Body of pancreas (tissue), 4 donors: ENCODE results near the gene IGF1R. TPM values are rescaled to one million over a fixed set of nuclear protein-coding genes. Genes with fewer than 3 reads are reported as not detected.

Experiments used
- ATAC-seq: fragments of 150-250 bp; one replicate; pipeline ENCODE4 v1.9.1; 2016
- DNase-seq, 4 donors: peaks; one replicate each; pipeline ENCODE4 v3.0.0-alpha.2; 2019
- H3K27ac ChIP-seq, 4 donors: fragments of 200-600 bp; sonication (generic); 1 replicate in 3 of 4; 2 replicates in 1 of 4; pipeline versions ENCODE4 v1.5.1 to v1.6.1; 2016 to 2019; ENCODE audit warnings: mild to moderate bottlenecking in 1 of 4, mixed read lengths in 1 of 4, moderate library complexity in 1 of 4
- H3K27me3 ChIP-seq, 2 donors: fragments of 200-600 bp; sonication (generic); one replicate each; pipeline ENCODE4 v1.6.0; 2016; ENCODE audit warnings: mild to moderate bottlenecking in 1 of 2
- H3K36me3 ChIP-seq, 2 donors: fragments of 200-600 bp; sonication (generic); replicated peaks in 1 of 2; 2 replicates each; pipeline ENCODE4 v1.5.1; 2016; ENCODE audit warnings: low read depth in 2 of 2; ENCODE audit not compliant: insufficient read depth in 1 of 2
- H3K4me1 ChIP-seq: fragments of 200-600 bp; sonication (generic); one replicate; pipeline ENCODE4 v1.6.0; 2016
- H3K4me3 ChIP-seq, 2 donors: fragments of 200-600 bp; sonication (generic); 1 replicate in 1 of 2; 2 replicates in 1 of 2; pipeline ENCODE4 v1.5.1; 2016 to 2019
- H3K9me3 ChIP-seq, 3 donors: fragments of 200-600 bp; sonication (generic); 1 replicate in 2 of 3; 2 replicates in 1 of 3; pipeline ENCODE4 v1.5.1; 2016
- POLR2A ChIP-seq, 3 donors: fragments of 450-650 bp; IDR thresholded peaks; one replicate each; pipeline ENCODE4 v1.6.1; 2016; ENCODE audit warnings: antibody characterized with exemption in 3 of 3, mild to moderate bottlenecking in 2 of 3
- WGBS, 2 donors: methylation state at CpG; one replicate each; pipeline ENCODE4 v1.1.5; 2017; 5-methylcytosine and 5-hydroxymethylcytosine counted together
- intact Hi-C: fragments of 100-400 bp; cut with DNase I; formaldehyde crosslinking; loops from one replicate; pipeline ENCODE4 v1.15.1; 2023
- total RNA-seq, 2 donors: library from RNA; depleted of rRNA; stranded (reverse); fragments of >200 nt; gene quantifications; one replicate each; pipeline ENCODE4 v1.1.0, GENCODE V29; 2016
- TF ChIP-seq, protein P1 (sequence below), 7 experiments: fragments of 450-650 bp in 4 of 7; fragments of 200-600 bp in 3 of 7; sonication (generic) in 3 of 7; IDR thresholded peaks; one replicate each; pipeline ENCODE4 v1.5.1; 2016 to 2019; ENCODE audit warnings: antibody characterized with exemption in 7 of 7

Gene IGF1R
- total RNA-seq, 2 donors from 2014 or later, result 34.8 to 55.7 TPM

DNA sequence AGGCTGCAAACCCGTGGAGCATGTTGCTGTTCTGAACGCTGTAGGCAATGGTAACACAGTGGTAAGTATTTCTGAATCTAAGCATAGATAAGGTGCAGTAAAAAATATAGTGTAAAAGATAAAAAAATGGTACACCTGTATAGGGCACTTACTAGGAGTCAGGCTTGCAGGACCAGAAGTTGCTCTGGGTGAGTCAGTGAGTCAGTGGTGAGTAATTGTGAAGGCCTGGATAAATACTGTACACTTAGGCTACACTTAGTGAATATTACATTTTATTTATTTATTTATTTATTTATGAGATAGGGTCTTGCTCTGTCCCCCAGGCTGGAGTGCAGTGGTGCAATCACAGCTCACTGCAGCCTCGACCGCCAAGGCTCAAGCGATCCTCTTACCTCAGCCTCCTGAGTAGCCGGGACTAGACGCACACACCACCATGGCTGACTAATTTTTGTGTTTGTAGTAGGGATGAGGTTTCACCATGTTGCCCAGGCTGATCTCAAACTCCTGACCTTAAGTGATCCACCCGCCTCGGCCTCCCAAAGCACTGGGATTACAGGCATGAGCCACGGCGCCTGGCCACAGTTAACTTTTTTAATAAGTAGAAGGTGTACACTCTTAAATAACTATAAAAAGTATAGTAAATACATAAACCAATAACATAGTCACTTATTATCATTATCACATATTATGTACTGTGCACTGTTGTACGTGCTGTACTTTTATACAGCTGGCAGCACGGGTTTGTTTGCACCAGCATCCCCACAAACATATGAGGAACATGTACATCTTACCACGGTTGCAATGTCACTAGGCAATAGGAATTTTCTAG, 155.1 kb downstream of the IGF1R start:
- TF ChIP-seq, protein P1, sequence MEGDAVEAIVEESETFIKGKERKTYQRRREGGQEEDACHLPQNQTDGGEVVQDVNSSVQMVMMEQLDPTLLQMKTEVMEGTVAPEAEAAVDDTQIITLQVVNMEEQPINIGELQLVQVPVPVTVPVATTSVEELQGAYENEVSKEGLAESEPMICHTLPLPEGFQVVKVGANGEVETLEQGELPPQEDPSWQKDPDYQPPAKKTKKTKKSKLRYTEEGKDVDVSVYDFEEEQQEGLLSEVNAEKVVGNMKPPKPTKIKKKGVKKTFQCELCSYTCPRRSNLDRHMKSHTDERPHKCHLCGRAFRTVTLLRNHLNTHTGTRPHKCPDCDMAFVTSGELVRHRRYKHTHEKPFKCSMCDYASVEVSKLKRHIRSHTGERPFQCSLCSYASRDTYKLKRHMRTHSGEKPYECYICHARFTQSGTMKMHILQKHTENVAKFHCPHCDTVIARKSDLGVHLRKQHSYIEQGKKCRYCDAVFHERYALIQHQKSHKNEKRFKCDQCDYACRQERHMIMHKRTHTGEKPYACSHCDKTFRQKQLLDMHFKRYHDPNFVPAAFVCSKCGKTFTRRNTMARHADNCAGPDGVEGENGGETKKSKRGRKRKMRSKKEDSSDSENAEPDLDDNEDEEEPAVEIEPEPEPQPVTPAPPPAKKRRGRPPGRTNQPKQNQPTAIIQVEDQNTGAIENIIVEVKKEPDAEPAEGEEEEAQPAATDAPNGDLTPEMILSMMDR (IDR thresholded peaks at IDR 0.05), result no peak
- no peak for TF ChIP-seq POLR2A (IDR thresholded peaks at IDR 0.05)
- DNase-seq (no peak), ATAC-seq (no peak)
- Histone ChIP-seq H3K36me3 (no peaks in the 10 kb centered on the region), H3K27ac (no peak overlapping the region), H3K9me3 (no peaks in the 10 kb centered on the region), H3K4me1 (peaks cover 70% of the 10 kb centered on the region), H3K4me3 (no peak overlapping the region), H3K27me3 (no peaks in the 10 kb centered on the region)
- intact Hi-C loops, result no loop called here
- WGBS, 2 donors, result 94 to 95% methylated on average over 14 of the region's 14 CpGs

DNA sequence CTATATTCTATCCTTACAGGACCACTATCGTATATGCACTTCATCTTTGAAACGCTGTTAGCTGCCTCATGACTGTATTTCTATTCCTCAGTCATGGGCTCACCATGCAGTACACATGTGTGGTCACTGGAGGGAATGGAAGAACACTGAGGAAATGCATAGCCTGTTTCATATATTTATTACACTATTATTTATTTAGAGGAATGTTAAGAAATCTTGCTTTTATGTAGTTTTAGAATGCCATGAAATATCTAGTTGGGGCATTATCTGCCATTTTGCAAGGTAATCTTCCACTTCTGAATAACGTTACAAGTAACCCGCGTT, 155.7 kb downstream of the IGF1R start:
- Histone ChIP-seq H3K4me1 (peaks cover 70% of the 10 kb centered on the region), H3K27me3 (no peaks in the 10 kb centered on the region), H3K4me3 (no peak overlapping the region), H3K36me3 (no peaks in the 10 kb centered on the region), H3K27ac (no peak overlapping the region), H3K9me3 (no peaks in the 10 kb centered on the region)
- TF ChIP-seq, protein P1 (IDR thresholded peaks at IDR 0.05), result peak in 2 of 7 experiments; percentile 7 to 9
- TF ChIP-seq POLR2A (IDR thresholded peaks at IDR 0.05), result no peak
- ATAC-seq (no peak), DNase-seq (no peak)
- 94% methylated on average over 5 of the region's 5 CpGs for WGBS, 2 donors
- intact Hi-C loops, result no loop called here

DNA sequence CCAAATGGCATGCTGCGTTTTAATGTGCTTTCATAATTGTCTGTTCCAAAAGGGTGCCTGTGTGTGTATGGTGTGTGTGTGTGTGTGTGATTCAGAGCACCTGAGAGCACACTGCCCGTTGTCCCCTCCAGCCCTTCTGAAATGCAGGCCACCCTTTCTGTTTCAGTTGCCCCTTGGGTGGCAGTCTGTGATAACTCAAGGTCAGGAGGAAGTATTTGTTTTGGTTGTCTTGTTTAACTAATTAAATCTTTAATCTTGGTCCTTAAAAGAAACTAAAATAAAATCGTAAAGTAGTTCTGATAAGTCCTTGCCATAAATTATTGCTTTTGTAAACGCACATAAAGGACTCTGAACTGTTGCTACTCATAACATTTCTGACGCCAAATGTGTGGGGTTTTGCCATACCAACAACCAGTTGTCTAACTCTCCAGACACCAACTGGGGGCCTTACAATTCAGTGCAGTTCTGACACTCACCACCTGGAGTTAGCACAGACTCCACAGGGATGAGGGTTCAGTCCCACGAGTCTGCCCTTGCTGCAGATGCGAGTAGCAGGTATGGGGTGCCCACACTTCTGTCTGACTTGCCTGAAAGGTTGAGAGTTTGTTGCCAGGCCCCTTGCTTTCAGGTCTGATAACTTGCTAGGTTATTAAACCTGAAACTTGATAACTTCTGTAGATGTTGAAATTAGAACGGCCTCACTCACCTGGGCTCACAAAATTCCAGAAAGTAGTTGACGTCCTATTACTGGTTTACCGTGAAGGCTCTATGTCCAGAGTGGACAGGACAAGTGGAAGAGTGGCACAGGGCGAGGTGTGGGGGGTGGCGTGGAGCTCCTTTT, 157.3 kb downstream of the IGF1R start:
- Histone ChIP-seq H3K4me1 (peaks cover 62% of the 10 kb centered on the region), H3K9me3 (no peaks in the 10 kb centered on the region), H3K27me3 (no peaks in the 10 kb centered on the region), H3K4me3 (no peak overlapping the region), H3K36me3 (no peaks in the 10 kb centered on the region), H3K27ac (peak overlapping the region in 3 of 4 donors; percentile 3 to 27 (median 15))
- DNase-seq (peak in 1 of 4 donors; percentile 31), ATAC-seq (peak; percentile 48)
- 44% methylated on average over 12 of the region's 12 CpGs for WGBS, 2 donors
- intact Hi-C loops, result no loop called here
- TF ChIP-seq, protein P1 (IDR thresholded peaks at IDR 0.05), result peak in 5 of 7 experiments; percentile 22 to 38 (median 34)
- TF ChIP-seq POLR2A (IDR thresholded peaks at IDR 0.05), result no peak

DNA sequence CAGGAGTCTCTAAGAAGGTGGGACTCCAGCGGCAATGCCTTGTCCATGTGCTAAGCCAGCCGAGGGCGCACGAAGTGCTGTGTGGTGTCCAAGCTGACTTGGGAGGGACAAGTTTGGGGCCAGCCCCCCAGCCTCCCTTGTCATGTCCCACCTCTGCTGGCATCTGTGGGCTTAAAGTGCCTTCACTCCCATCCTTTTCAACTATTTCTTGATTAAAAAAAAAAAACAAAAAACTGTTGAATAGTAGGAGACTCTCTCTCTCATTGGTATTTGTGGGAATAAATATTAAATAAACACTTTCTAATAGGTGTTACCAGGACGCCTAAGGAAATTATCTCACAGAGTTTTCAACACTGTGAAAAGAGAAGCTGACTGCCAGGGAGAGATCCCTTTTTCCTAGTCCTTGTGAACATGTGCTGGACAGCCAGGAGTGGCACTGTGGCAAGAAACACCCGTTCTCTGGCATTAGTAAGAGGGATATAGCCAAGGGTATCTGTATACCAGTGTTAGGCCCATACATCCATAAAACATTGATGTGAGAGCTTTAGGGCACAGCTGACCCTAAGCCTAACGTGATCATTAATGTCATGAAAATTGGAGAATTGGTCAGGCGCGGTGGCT, 158.0 kb downstream of the IGF1R start:
- Histone ChIP-seq H3K27ac (peak overlapping the region in 2 of 4 donors; percentile 3 to 27), H3K27me3 (no peaks in the 10 kb centered on the region), H3K4me1 (peaks cover 55% of the 10 kb centered on the region), H3K4me3 (no peak overlapping the region), H3K36me3 (no peaks in the 10 kb centered on the region), H3K9me3 (no peaks in the 10 kb centered on the region)
- intact Hi-C loops, result no loop called here
- DNase-seq (no peak), ATAC-seq (no peak)
- 87 to 88% methylated on average over 9 of the region's 9 CpGs for WGBS, 2 donors
- no peak for TF ChIP-seq POLR2A (IDR thresholded peaks at IDR 0.05)
- TF ChIP-seq, protein P1 (IDR thresholded peaks at IDR 0.05), result no peak
